ENCODE results near the gene TOP3B.

Gene TOP3B

DNA sequence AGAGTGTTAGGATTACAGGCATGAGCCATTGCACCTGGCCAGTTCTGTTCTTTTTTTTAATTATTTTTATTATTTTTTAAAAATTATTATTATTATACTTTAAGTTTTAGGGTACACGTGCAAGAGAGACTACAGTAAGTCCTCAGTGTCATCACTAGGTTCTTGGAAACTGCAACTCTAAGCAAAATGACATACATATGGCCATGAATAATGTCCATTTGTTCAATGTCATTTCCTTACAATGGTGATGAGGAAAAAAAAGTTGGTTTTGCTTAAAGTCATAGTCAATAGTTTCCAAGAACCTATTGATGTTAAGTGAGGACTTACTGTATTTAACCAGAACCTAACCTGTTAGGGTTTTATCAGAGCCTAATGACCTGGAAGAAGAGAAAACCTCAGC, 29.4 kb upstream of the TOP3B start:
- TF ChIP-seq, protein P1, sequence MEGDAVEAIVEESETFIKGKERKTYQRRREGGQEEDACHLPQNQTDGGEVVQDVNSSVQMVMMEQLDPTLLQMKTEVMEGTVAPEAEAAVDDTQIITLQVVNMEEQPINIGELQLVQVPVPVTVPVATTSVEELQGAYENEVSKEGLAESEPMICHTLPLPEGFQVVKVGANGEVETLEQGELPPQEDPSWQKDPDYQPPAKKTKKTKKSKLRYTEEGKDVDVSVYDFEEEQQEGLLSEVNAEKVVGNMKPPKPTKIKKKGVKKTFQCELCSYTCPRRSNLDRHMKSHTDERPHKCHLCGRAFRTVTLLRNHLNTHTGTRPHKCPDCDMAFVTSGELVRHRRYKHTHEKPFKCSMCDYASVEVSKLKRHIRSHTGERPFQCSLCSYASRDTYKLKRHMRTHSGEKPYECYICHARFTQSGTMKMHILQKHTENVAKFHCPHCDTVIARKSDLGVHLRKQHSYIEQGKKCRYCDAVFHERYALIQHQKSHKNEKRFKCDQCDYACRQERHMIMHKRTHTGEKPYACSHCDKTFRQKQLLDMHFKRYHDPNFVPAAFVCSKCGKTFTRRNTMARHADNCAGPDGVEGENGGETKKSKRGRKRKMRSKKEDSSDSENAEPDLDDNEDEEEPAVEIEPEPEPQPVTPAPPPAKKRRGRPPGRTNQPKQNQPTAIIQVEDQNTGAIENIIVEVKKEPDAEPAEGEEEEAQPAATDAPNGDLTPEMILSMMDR (IDR thresholded peaks at IDR 0.05; ENCODE audit: low read depth, low read length), result no peak
- H3K4me3 ChIP-seq (ENCODE audit: low read depth, low read length), result no peak overlapping the region

DNA sequence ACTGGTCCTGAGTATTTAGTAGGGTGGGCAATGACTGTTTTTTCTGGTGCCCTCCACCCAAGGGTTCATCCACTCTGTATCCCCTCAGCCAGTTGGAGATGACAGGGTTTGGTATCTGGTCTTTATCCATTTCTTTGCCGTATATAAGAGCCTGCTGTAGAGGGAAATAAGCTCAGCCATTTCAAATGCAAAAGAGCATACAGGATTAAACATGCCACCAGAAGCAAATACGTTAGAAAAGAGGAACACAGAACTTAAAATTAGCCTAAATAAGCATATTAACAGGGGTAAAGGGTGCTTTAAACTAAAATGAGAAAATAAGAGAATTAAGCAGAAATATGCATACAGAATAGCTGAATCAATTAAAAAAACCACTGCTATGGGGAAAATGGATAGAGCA, 27.8 kb upstream of the TOP3B start:
- H3K4me3 ChIP-seq (ENCODE audit: low read depth, low read length), result no peak overlapping the region
- TF ChIP-seq, protein P1 (IDR thresholded peaks at IDR 0.05; ENCODE audit: low read depth, low read length), result no peak

DNA sequence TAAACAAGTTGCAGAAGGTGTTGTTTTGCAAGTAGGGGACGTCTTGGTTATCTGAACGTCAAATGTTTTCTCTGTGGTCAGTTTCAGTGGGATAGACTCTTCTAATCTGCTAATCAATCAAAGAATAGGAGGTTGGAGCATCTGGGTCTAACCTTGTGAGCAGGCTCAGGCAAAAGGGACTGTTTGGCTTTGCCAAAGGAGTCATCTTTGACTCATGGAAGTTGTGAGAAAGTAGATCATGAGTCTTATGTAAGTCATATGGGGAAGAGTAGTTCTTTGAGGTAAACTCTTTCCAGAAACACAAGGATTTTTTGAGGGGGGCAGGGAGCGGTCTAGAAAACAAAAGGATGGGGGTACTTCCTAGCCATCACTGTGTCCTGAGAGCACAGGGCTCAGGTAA, 27.1 kb upstream of the TOP3B start:
- TF ChIP-seq, protein P1 (IDR thresholded peaks at IDR 0.05; ENCODE audit: low read depth, low read length), result no peak
- no peak overlapping the region for H3K4me3 ChIP-seq (ENCODE audit: low read depth, low read length)

DNA sequence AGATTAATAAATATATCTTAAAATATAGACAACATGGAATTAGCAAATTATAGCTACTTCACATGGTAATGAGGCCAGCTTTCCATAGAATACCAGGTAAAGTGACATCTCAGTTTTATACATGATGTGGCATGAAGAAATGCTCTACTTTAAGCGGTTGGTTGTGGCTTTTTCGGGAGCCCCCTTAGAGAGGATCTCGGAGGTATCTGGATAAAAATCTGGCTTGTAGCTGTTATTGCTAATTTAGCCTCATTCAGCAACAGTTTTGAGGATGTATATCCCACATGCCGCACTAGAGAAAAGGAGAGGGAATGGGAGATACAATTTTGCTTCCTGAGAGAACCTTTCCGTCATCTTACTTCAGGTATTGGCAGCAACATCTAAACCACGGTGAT, 24.0 kb upstream of the TOP3B start:
- H3K4me3 ChIP-seq (ENCODE audit: low read depth, low read length), result no peak overlapping the region
- TF ChIP-seq, protein P1 (IDR thresholded peaks at IDR 0.05; ENCODE audit: low read depth, low read length), result no peak

DNA sequence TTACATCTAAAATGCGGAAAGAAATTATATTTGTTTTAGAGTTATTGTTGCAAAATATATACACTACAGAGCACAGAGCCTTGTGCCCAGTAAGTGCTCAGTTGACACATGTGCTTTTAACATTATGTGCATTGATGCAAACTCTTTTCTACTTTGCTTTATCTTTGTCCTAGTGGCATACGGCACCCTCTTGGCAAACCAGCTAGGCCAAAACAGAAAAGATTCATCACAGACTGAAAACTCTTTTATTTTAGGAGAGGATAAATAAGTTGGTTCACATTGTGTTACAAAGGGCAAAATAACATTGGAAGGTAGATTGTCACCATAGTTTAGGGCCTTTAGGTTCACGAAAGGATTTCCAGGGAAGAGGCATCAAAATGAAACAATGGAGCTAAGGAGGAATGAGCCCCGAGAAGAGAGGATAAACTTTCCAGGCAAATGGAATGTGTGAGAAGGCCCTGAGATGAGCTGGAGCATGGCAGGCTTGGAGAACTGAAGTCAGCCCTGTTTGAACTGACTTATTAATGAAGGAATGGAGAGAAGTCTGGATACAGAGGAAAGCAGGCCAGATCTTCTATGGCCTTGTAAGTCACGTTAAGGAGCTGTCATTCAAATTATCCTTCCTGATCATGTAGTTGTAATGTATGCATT, 23.5 kb upstream of the TOP3B start:
- no peak overlapping the region for H3K4me3 ChIP-seq (ENCODE audit: low read depth, low read length)
- TF ChIP-seq, protein P1 (IDR thresholded peaks at IDR 0.05; ENCODE audit: low read depth, low read length), result no peak

DNA sequence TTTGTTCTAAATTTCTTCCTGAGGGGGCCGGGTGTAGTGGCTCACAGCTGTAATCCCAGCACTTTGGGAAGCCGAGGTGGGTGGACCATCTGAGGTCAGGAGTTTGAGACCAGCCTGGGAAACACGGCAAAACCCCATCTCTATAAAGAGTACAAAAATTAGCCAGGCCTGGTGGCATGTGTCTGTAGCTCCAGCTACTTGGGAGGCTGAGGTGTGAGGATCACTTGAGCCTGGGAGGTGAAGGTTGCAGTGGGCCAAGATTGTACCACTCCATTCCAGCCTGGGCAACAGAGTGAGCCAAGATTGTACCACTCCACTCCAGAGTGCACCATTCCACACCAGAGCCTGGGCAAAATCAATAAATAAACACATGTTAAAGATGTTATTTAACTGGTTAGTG, 20.6 kb upstream of the TOP3B start:
- H3K4me3 ChIP-seq (ENCODE audit: low read depth, low read length), result no peak overlapping the region
- TF ChIP-seq, protein P1 (IDR thresholded peaks at IDR 0.05; ENCODE audit: low read depth, low read length), result no peak

DNA sequence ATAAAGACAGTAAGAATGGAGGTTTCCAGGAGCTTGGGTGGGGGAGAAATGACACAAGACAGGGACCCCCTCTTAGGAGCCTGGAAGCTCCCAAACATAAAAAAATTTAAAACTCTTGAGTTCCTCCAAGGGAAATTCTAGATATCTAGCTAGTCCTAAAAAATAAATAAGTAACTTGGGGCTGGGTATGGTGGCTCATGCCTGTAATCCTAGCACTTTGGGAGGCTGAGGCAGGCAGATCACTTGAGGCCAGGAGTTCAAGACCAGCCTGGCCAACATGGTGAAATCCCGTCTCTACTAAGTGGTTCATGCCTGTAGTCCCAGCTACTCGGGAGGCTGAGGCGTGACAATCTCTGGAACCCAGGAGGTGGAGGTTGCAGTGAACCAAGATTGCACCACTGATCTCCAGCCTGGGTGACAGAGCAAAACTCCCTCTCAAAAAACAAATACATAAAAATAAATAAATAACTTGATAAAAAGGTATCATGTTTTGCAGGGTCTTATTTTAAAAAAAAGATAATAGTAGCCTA, 20.0 kb upstream of the TOP3B start:
- TF ChIP-seq, protein P1 (IDR thresholded peaks at IDR 0.05; ENCODE audit: low read depth, low read length), result no peak
- H3K4me3 ChIP-seq (ENCODE audit: low read depth, low read length), result no peak overlapping the region
